AG04449 (cell line): ENCODE data around the gene SMC6.

Source experiments
- CTCF ChIA-PET: fragments of 350-600 bp; formaldehyde crosslinking; extraction: SDS; loops from one replicate; lab custom pipeline; 2021; ENCODE audit warnings: antibody characterized with exemption; lab: Yijun Ruan, JAX
- POLR2A ChIA-PET: fragments of 400-600, 350-600 bp; formaldehyde crosslinking; extraction: SDS; loops from one replicate; lab custom pipeline; 2020; ENCODE audit warnings: antibody characterized with exemption, inconsistent platforms; lab: Yijun Ruan, JAX
- DNase-seq: peaks from one replicate; pipeline ENCODE4 v3.0.0-alpha.2; 2010; ENCODE audit warnings: low read depth, low spot score
- H3K4me3 ChIP-seq: 2 replicates; pipeline ENCODE4 v1.5.1; 2011; ENCODE audit warnings: low read depth, mild to moderate bottlenecking, control low read depth, low read length
- CTCF ChIP-seq: IDR thresholded peaks from one replicate; pipeline ENCODE4 v1.5.1; 2011; ENCODE audit warnings: mild to moderate bottlenecking, moderate library complexity, low read length, control low read depth, inconsistent platforms; ENCODE audit not compliant: insufficient read depth; ENCODE audit errors: missing control alignments

SMC6 gene

GRCh38 chr2:17674817-17675216, 78.8 kb downstream of the SMC6 start:
- POLR2A ChIA-PET: no interaction called here
- DNase-seq: no peak
- no peak for TF ChIP-seq CTCF
- H3K4me3 ChIP-seq: no peak overlapping the region
- CTCF ChIA-PET: interaction anchor here (1.4 to 11.7 kb wide), 3 partner anchors 30 to 902 kb away, joined by 6 to 147 read pairs (median 6); no protein-coding TSS in a partner anchor

GRCh38 chr2:17672583-17673317, 80.9 kb downstream of the SMC6 start:
- DNase-seq: no peak
- H3K4me3 ChIP-seq: no peak overlapping the region
- ChIA-PET POLR2A (no interaction called here), CTCF (interaction anchor here (0.7 to 11.7 kb wide), 10 partner anchors 10 to 900 kb away, joined by 3 to 147 read pairs (median 12); no protein-coding TSS in a partner anchor)
- TF ChIP-seq CTCF: no peak

- CTCF ChIA-PET: interaction anchor here (0.6 to 11.7 kb wide), 3 partner anchors 23 to 894 kb away, joined by 3 to 147 read pairs (median 39); no protein-coding TSS in a partner anchor
- no peak for DNase-seq
- no peak for TF ChIP-seq CTCF
- POLR2A ChIA-PET: no interaction called here
- H3K4me3 ChIP-seq: no peak overlapping the region
These were observed 85.7 kb downstream of the SMC6 start for GRCh38 chr2:17667898-17668297.

GRCh38 chr2:17664534-17664933, 89.1 kb downstream of the SMC6 start:
- CTCF ChIA-PET: interaction anchor here (1.2 to 1.3 kb wide), 2 partner anchors 355 to 893 kb away, joined by 4 read pairs; no protein-coding TSS in a partner anchor
- DNase-seq: no peak
- H3K4me3 ChIP-seq: no peak overlapping the region
- POLR2A ChIA-PET: no interaction called here
- no peak for TF ChIP-seq CTCF

GRCh38 chr2:17662723-17663122, 90.9 kb downstream of the SMC6 start:
- H3K4me3 ChIP-seq: no peak overlapping the region
- ChIA-PET CTCF (interaction anchor here (0.8 to 5.6 kb wide), 4 partner anchors 9 to 888 kb away, joined by 3 to 51 read pairs (median 28); no protein-coding TSS in a partner anchor), POLR2A (no interaction called here)
- DNase-seq: no peak
- TF ChIP-seq CTCF: no peak

GRCh38 chr2:17661460-17661859, 92.2 kb downstream of the SMC6 start:
- TF ChIP-seq CTCF: no peak
- ChIA-PET CTCF (interaction anchor here (2.1 to 5.6 kb wide), 3 partner anchors 10 to 888 kb away, joined by 8 to 51 read pairs (median 51); no protein-coding TSS in a partner anchor), POLR2A (no interaction called here)
- no peak overlapping the region for H3K4me3 ChIP-seq
- no peak for DNase-seq
